NCI-H2107 (cell line): ENCODE results near the gene ADORA3.

Source experiments
- DNase-seq: peaks from one replicate; lab custom pipeline; 2025; lab: John Stamatoyannopoulos, UW

The ADORA3 gene

DNA sequence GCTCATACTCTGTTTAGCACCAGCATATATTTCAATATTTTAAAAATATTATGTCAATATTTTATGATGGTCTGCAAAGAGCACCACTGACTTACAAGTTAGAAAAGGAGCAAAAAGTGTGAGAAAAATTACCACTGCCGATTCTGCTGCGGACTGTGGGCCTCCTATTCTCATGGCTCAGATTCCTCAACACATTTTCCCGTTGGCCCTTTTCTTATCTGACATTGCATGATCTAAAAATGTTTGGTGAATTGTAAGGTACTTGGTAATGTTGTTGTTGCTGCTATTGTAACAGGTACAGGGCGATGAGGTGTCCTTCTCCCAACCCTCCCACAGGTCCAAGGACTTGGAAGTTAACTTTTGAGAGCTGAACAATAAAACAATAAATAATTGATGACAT is 28.9 kb downstream of the ADORA3 start:
- no peak for DNase-seq

DNA sequence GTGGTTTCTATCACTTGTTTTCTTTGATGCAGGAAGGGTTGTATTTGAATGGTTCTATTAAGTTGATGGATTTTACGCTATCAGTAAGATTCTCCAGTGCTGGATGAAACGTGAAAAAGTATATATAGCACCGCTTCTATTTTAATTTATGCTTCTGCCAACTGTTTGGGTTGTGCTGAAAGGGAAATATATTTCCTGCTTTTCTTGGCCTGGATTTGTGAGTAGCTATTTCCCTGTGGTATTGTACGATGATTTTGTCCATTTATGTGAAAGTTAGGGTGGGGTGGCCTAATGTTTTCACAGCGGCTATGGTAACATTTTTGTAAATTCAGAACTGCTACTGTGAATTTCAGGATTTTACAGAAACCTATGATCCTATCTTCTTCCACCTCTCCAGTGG is 29.3 kb downstream of the ADORA3 start:
- no peak for DNase-seq

DNA sequence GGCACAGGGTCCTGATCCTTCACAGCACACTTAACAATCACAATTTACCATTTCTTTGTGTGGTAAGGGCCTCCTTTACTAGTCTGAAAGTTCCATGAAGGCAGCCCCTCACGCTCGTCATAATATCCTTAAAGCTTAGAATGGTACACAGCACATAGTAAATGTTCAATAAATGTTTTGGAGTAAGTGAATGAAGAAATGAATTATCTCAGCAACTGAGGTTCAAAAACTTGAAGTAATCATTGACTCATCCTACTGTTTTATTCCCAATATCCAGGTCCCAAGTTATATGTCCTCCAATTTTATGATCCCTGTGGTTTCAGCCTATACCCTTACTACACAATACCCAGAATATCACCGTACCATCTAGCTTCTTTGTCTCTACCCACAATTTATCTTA is 31.9 kb downstream of the ADORA3 start:
- DNase-seq = no peak

DNA sequence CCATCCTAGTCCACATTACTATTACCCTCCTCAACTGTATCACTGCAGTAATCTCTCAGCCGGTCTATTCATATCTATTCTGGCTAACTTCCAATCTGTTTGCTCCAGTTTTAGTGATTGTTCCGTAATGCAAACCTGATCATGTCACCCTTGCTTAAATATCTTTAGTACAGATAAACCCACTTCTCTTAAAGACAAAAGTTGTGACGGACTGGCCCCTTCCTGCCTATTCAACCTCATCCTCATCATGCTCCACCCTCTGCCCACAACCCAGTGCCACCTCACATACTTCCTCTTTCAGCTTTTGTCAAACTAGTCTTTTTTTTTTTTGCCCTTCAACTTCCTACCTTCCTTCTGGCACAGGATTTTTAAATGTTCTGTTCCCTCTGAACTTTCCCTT is 32.4 kb downstream of the ADORA3 start:
- no peak for DNase-seq

DNA sequence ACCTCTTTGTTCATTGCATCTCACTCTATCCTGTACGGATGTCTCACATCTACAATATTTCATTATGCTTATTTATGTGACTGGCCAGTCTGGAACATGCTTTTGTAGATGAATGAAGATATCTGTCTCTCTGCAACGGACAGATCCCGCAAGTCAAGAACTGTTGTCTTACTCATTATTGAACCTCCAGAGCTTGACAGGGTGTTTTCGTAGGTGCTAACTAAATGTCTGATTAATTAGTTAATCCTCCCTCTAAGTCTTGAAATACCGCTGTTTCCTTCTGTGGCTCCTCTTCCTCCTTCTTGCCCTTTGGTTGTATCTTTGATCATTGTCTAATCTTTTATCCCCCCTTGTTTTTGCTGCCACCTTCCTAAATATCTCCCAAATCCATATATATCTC is 32.8 kb downstream of the ADORA3 start:
- no peak for DNase-seq

DNA sequence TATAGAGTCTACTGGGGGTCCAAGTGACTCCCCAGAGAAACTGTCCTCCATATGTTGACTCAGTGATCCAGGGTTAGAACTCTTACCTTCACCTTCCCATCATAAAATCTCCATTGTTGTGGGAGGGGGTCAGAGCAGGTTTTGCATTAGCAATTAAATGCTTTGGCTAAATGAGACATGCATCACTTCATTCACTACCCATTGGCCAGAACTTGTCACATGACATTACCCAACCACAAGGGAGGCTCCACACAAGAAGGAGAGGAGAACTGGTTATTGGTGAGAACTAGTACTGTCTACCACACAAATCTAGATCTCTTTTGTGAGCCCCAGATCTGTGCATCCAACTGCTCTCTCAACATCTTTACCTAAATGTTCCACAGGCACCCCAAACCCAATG is 33.9 kb downstream of the ADORA3 start:
- no peak for DNase-seq

DNA sequence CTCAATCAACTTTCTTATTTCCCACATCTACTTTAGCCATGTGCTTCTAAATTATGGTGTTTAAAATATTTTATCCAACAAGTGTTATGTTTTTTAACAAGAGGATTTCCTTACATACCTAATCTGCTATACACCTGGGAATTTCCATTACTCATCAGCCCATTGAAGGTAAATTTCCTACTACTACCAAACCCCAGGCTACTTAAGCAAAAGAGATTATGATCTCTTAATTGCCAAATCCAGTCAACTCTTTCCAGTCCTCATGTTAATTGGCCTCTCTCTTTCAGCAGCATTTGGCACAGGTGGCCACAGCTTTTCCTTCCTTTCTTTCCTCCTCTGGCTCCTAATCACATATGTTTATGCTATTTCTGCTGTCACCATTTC is 34.7 kb downstream of the ADORA3 start:
- DNase-seq = no peak

DNA sequence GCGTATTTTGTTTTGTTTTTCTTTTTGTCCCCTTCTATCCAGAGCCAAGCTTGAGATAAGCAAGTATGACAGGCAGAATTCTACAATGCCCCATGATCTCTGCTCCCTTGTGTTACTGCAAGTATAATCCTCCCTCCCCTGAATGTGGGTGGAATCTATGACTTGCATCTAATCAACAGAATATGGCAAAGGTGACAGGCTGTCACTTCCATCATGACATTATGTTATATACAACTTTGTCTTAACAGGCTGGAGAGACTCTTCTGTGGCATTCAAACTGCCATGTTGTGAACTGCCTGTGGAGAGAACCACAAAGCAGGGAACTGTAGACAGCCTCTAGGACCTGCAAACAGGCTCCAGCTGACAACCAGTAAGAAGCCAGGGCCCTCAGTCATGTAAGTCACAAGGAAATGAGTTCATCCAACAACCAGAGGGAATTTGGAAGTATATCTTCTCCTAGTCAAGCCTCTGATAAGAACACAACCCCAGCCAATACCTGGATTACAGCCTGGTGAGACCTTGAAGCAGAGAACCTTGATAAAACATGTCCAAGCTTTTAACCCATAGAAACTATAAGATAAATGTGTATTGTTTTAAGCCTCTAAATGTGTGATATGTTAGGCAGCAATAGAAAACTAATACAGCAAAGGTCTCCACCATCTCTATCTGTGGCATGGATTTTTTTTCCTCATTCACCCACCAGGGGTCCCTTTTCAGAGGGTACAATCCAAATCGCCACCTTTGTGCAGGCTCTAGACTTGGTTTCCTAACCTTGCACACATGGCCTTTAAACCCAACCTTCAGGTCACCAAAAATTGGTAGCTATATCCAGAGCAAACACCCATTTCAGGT is 35.3 kb downstream of the ADORA3 start:
- no peak for DNase-seq

DNA sequence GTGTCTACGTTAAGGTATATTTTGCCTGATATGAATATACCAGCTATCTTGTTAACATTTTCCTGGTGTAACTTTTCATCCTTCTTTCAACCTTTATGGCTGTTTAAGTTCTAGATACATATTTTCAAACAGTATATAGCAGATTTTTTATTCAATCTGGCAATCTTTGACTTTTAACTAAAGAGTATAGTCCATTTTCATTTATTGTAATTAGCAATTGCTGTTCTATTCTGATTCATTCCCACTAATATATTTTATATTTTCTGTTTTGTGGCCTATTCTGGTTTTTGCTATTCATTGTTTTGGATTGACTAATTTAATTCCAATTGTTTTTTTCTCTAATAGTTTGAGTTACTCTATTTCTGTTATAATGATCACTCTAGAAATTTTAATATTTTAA is 37.0 kb downstream of the ADORA3 start:
- DNase-seq = no peak

DNA sequence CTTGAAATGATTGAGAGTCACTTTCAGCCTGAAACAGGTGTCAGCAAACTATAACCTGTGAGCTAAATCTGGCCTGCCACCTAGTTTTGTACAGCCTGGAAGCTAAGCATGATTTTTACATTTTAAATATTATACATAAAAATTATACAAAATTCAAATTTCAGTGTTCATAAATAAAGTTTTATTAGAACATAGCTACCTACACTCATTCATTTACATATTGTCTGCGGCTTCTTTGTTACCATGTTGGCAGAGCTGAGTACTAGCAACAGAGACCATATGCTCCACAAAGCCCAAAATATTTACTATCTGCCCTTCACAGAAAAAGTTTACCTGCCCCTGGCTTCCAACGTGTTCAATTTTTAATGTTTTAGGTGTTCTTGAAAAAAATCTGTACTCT is 37.7 kb downstream of the ADORA3 start:
- no peak for DNase-seq

DNA sequence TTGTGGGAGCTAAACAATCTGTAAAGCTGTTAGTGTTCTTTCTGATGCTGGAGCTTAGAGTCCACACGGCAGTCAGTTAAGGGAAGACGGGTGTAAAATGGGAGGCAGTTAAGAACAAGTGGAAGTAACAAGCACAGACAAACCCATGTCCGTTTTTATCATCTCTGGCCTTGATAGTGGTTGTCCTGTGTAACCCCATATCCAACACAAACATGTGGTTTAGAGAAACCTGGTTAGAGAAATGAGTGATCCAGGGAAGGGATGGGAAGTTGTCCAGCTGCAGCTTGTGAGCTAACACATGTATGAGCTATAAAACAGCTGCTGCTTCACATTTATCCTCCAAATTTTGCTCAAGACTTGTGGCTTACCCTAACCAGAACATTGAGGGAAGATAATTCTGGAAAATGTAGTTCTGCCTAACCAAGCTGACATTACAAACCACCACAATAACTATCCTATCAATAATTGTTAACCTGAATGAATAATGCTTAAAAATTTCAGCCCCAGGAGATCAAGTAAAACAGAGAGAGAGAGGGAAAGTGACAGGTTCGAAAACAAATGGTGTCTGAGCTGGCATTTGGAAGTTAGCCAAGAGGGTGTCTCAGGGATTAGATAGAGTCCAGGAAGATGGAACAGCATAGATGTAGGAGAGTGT is 40.3 kb downstream of the ADORA3 start:
- no peak for DNase-seq

DNA sequence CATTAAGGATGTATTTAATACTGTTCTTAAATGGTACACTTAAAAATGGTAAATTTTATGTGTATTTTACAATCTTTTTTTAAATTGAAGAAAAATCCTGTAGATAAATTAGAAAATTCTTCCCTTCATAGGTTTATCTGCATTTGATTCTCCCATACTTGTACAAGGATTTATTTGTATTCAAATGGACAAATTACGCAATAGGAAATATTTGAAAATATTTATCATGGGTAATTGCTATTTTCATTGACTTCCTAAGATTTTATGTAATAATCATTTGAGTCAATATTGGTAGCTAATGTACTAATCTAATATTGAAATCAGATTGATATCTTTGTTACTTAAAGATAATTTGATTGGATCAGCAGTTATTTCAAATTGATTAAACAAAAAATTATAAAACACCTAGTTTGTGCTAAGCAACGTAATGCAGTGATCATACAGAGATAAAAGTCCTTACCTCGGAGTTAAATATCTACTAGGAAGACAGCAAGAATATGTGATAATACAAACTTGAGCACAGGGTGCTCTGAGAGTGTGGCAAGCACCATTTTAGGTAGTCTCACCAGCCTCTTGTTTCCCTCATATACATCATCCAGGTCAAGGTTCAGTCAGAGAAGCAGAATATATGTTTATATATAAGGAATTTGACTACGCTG is 40.9 kb downstream of the ADORA3 start:
- DNase-seq = no peak

DNA sequence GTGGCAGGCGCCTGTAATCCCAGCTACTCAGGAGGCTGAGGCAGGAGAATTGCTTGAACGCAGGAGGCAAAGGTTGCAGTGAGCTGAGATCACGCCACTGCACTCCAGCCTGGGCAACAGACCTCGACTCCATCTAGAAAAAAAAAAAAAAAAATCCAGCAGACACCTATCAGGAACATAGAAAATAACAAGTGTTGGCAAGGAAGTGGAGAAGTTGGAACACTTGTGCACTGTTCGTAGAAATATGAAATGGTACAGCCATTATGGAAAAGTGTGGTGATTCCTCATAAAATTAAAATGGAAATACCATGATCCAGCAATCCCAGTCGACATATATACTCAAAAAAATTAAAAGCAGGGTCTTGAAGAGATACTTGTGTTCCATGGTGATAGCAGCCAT is 41.7 kb downstream of the ADORA3 start:
- DNase-seq = no peak

DNA sequence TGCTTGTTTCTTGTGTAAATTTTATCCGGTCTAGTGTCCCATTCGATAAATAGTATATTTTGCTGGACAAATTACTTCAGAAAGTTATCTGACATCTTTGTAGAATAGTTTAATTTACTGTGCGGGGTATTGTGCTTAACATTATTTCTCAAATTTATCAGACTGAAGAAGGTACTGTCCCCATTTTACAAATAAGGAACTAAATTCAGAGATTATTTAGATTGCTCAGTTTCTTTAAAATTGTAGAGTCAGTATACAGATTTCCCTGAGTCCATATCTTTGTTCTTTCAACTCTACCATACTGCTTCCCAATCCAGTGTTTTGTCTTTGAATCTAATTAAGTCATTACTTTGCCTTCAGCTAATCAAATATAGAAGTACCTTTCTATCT is 47.8 kb downstream of the ADORA3 start:
- DNase-seq = no peak

DNA sequence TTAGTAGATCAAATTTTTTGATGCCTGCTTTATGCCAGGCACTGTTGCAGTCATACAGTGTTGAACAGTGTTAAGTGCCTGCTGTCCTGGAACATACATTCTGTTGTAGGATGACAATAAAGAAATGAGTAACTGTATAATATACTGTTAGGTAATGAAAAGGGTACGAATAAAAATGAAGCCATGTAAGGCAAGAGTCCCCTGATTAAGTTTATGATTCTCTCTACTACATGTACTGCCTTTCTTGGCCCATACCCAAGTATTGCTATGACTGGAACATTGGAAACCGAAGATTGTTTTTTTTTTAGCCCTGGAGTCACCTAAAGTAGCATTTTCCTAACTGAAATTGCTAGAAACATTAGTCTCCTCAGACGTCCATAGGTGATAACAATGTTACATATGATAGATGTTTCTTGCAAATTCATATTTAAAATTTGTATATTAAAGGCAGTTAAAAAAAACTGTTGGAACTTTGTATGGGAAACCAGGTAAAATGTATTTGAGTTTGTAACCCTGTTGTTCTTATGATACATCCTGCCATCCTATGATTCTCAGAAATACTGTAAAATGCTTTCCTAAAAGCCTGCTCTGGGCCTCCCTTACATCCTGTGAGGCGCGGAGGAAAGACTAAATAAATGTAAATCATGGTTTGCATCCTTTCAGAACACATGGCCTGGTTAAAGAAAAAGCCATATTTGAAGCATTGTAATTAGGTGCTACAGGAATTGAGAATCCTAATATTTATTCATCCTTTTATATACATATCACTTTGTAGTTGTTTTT is 48.4 kb downstream of the ADORA3 start:
- no peak for DNase-seq

DNA sequence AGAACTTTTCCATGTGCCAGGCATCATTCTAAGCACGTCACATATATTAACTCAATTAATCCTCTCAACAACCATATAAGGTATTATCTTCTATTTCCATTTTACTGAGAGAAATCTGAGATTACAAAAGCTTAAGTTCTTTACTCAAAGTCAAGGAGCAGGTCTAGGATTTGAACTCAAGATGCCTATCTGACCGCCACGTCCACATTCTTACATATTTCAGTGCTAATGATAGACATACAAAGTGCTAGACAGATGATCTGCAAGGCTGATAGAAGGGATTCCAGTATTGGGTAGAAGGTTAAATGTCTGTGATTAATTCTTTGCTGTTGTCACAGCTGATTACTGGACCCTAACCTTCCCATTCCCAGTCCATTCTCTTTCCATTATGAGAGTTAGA is 49.7 kb downstream of the ADORA3 start:
- no peak for DNase-seq

DNA sequence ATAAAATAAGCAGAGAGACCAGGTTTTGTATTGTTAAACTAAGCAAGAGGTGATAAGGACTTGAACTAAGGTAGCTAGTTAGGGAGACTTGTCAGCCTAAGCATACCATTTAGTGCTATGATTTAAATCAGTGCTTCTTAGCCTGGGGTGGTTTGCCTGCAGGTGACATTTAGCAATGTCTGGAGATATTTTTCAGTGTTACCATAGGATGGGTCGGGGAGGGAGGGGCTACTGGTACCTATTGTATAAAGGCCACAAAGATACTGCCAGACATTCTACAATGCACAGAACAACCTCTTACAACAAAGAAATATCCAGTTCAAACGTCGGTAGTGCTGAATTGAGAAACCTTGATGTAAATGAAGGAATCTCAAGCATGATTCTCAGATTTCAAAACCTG is 50.9 kb downstream of the ADORA3 start:
- DNase-seq = no peak

DNA sequence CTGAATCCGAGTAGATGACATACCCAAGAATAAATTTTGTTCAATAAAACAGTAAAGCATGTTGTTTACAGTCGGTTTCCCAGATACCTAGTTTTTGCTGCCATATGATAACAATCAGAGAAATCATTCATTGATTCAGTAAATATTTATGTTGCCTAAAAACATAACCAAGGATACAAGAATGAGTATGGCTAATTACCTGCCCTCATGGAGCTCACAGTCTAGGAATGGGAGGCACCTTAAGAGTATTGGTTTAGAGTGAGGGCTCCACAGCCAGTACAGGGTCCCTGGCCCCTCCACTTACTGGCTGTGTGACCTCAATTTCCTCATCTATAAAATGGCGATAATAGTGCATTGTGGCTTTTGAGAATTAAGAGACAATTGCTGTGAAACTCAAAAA is 53.2 kb downstream of the ADORA3 start:
- DNase-seq = no peak

DNA sequence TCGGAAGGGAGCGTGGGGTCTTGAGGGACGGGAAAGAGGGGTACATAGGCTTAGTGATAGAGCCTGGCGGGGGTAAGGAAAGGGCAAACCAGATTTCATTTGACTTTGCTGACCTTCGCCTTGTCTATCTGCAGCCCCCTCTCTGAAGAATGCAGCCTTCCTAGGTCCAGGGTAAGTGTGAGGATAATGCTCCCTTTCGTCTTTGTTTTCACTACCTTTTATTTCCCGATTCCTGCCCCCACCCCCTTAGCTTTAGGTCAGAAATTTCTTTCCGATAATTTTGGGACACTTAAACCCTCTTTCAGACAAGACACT is 53.8 kb downstream of the ADORA3 start:
- DNase-seq = no peak
